Medulla oblongata (tissue), 1 donor: ENCODE data around the gene CRHR1.

ENCODE experiments used
- DNase-seq: peaks from one replicate; pipeline ENCODE4 v3.0.0-alpha.2; 2015; ENCODE audit errors: extremely low spot score

The CRHR1 gene

GRCh38 chr17:45867702-45868101 is 83.6 kb downstream of the CRHR1 start:
- peak; percentile 14 for DNase-seq

- DNase-seq: no peak
Measured at GRCh38 chr17:45868276-45868675, 84.2 kb downstream of the CRHR1 start.

GRCh38 chr17:45869676-45870341 is 85.7 kb downstream of the CRHR1 start:
- no peak for DNase-seq

GRCh38 chr17:45870342-45870974 is 86.3 kb downstream of the CRHR1 start:
- DNase-seq: no peak

GRCh38 chr17:45871718-45872117 is 87.6 kb downstream of the CRHR1 start:
- no peak for DNase-seq

GRCh38 chr17:45873728-45874127 is 89.6 kb downstream of the CRHR1 start:
- DNase-seq: no peak

- DNase-seq: no peak
Measured at GRCh38 chr17:45874151-45874550, 90.0 kb downstream of the CRHR1 start.

GRCh38 chr17:45876539-45876938 is 92.4 kb downstream of the CRHR1 start:
- no peak for DNase-seq

GRCh38 chr17:45877467-45877866 is 93.3 kb downstream of the CRHR1 start:
- no peak for DNase-seq

- DNase-seq: no peak
Measured at GRCh38 chr17:45883063-45883462, 98.9 kb downstream of the CRHR1 start.
